H9 (cell line): ENCODE measurements around the gene CPO. TPM values are rescaled to one million over a fixed set of nuclear protein-coding genes. Genes with fewer than 3 reads are reported as not detected.

Source experiments
- DNase-seq: peaks from one replicate; pipeline ENCODE4 v3.0.0-alpha.2; 2017
- H2AFZ ChIP-seq: one replicate; pipeline ENCODE4 v1.6.1; 2013; ENCODE audit warnings: mild to moderate bottlenecking, low read length, control low read depth, moderate library complexity
- H2AK5ac ChIP-seq: 2 replicates; pipeline ENCODE4 v1.6.1; 2013; ENCODE audit warnings: low read length, control low read depth, mixed read lengths; ENCODE audit not compliant: insufficient read length
- H2BK120ac ChIP-seq: one replicate; pipeline ENCODE4 v1.6.1; 2013; ENCODE audit warnings: low read depth, mild to moderate bottlenecking, low read length, control low read depth, inconsistent platforms; ENCODE audit not compliant: poor library complexity, severe bottlenecking
- H2BK12ac ChIP-seq: 2 replicates; pipeline ENCODE4 v1.6.1; 2013; ENCODE audit warnings: low read length, control low read depth, mixed read lengths, low read depth; ENCODE audit not compliant: insufficient read length
- H2BK15ac ChIP-seq: 2 replicates; pipeline ENCODE4 v1.6.1; 2013; ENCODE audit warnings: low read depth, low read length, control low read depth
- H2BK20ac ChIP-seq: one replicate; pipeline ENCODE4 v1.6.1; 2013; ENCODE audit warnings: low read depth, mild to moderate bottlenecking, low read length, control low read depth, inconsistent platforms; ENCODE audit not compliant: poor library complexity, severe bottlenecking
- H2BK5ac ChIP-seq: 2 replicates; pipeline ENCODE4 v1.6.1; 2013; ENCODE audit warnings: low read length, control low read depth, mixed read lengths; ENCODE audit not compliant: insufficient read length
- H3K14ac ChIP-seq: 2 replicates; pipeline ENCODE4 v1.6.1; 2013; ENCODE audit warnings: low read length, control low read depth; ENCODE audit not compliant: insufficient read depth
- H3K18ac ChIP-seq: 2 replicates; pipeline ENCODE4 v1.6.1; 2013; ENCODE audit warnings: low read depth, mild to moderate bottlenecking, mixed read lengths, low read length, control low read depth; ENCODE audit not compliant: insufficient read length
- H3K23ac ChIP-seq: 2 replicates; pipeline ENCODE4 v1.6.1; 2013; ENCODE audit warnings: low read length, control low read depth, mixed read lengths, low read depth; ENCODE audit not compliant: insufficient read length
- H3K23me2 ChIP-seq: 2 replicates; pipeline ENCODE4 v1.6.1; 2013; ENCODE audit warnings: low read depth, mild to moderate bottlenecking, mixed read lengths, low read length, control low read depth; ENCODE audit not compliant: insufficient read length, poor library complexity, severe bottlenecking
- H3K27ac ChIP-seq: 2 replicates; pipeline ENCODE4 v1.5.1; 2013; ENCODE audit warnings: low read length, control low read depth, mixed read lengths, low read depth; ENCODE audit not compliant: insufficient read length
- H3K27me3 ChIP-seq: 2 replicates; pipeline ENCODE4 v1.6.1; 2013; ENCODE audit warnings: low read length, control low read depth, inconsistent platforms; ENCODE audit not compliant: insufficient read depth
- H3K4ac ChIP-seq: 2 replicates; pipeline ENCODE4 v1.6.1; 2013; ENCODE audit warnings: low read depth, mild to moderate bottlenecking, control low read depth, inconsistent platforms, low read length, moderate library complexity
- H3K4me1 ChIP-seq: 2 replicates; pipeline ENCODE4 v1.6.1; 2013; ENCODE audit warnings: low read length, control low read depth, inconsistent platforms; ENCODE audit not compliant: insufficient read depth
- H3K4me2 ChIP-seq: 2 replicates; pipeline ENCODE4 v1.6.1; 2013; ENCODE audit warnings: low read length, control low read depth, mixed read lengths; ENCODE audit not compliant: insufficient read length, insufficient read depth
- H3K56ac ChIP-seq: 2 replicates; pipeline ENCODE4 v1.6.1; 2013; ENCODE audit warnings: low read depth, mild to moderate bottlenecking, mixed read lengths, low read length, control low read depth; ENCODE audit not compliant: insufficient read length
- H3K79me1 ChIP-seq: 2 replicates; pipeline ENCODE4 v1.6.1; 2013; ENCODE audit warnings: low read depth, mild to moderate bottlenecking, moderate library complexity, low read length, control low read depth, inconsistent platforms; ENCODE audit not compliant: insufficient read depth, poor library complexity, severe bottlenecking
- H3K79me2 ChIP-seq: 2 replicates; pipeline ENCODE4 v1.6.1; 2013; ENCODE audit warnings: low read length, control low read depth, inconsistent platforms; ENCODE audit not compliant: insufficient read depth
- H3K9ac ChIP-seq: 2 replicates; pipeline ENCODE4 v1.6.1; 2013; ENCODE audit warnings: low read length, control low read depth, mixed read lengths; ENCODE audit not compliant: insufficient read length; ENCODE audit errors: extremely low read depth
- H3K9me3 ChIP-seq: one replicate; pipeline ENCODE4 v1.6.1; 2013; ENCODE audit warnings: low read depth, low read length, inconsistent platforms; ENCODE audit not compliant: control insufficient read depth
- H3T11ph ChIP-seq: one replicate; pipeline ENCODE4 v1.6.1; 2013; ENCODE audit warnings: mild to moderate bottlenecking, low read length, control low read depth, inconsistent platforms
- H4K20me1 ChIP-seq: one replicate; pipeline ENCODE4 v1.6.1; 2013; ENCODE audit not compliant: control insufficient read depth, insufficient read length, insufficient read depth
- H4K5ac ChIP-seq: 2 replicates; pipeline ENCODE4 v1.6.1; 2013; ENCODE audit warnings: low read depth, mild to moderate bottlenecking, mixed read lengths, low read length, control low read depth; ENCODE audit not compliant: insufficient read length
- H4K8ac ChIP-seq: replicated peaks from 2 replicates; pipeline ENCODE4 v1.6.1; 2013; ENCODE audit warnings: low read length, control low read depth, mixed read lengths, low read depth; ENCODE audit not compliant: insufficient read length
- H4K91ac ChIP-seq: 2 replicates; pipeline ENCODE4 v1.6.1; 2013; ENCODE audit warnings: low read depth, mild to moderate bottlenecking, moderate library complexity, mixed read lengths, low read length, control low read depth; ENCODE audit not compliant: insufficient read length
- H3K27ac Mint-ChIP-seq, 3 experiments: 2 replicates in 2 of 3; 3 replicates in 1 of 3; pipeline ENCODE4 v1.8.0; 2020 to 2021; ENCODE audit warnings: mixed read lengths in 3 of 3, mild to moderate bottlenecking in 1 of 3, moderate library complexity in 1 of 3
- H3K27me3 Mint-ChIP-seq: 2 replicates; pipeline ENCODE4 v1.8.0; 2021; ENCODE audit warnings: low read depth, mild to moderate bottlenecking, moderate library complexity, mixed read lengths
- H3K36me3 Mint-ChIP-seq, 3 experiments: 2 replicates in 2 of 3; 3 replicates in 1 of 3; pipeline ENCODE4 v1.8.0; 2020 to 2021; ENCODE audit warnings: low read depth in 3 of 3, mixed read lengths in 3 of 3; ENCODE audit not compliant: insufficient read depth in 1 of 3
- H3K4me1 Mint-ChIP-seq, 2 experiments: 2 replicates each; pipeline ENCODE4 v1.8.0; 2020; ENCODE audit warnings: mixed read lengths in 2 of 2
- H3K4me3 Mint-ChIP-seq, 2 experiments: 2 replicates in 1 of 2; 3 replicates in 1 of 2; pipeline ENCODE4 v1.8.0; 2020 to 2021; ENCODE audit warnings: mild to moderate bottlenecking in 2 of 2, mixed read lengths in 2 of 2, moderate library complexity in 1 of 2
- H3K9me3 Mint-ChIP-seq, 2 experiments: 2 replicates in 1 of 2; 3 replicates in 1 of 2; pipeline ENCODE4 v1.8.0; 2020; ENCODE audit warnings: mild to moderate bottlenecking in 2 of 2, mixed read lengths in 2 of 2, moderate library complexity in 1 of 2
- CTCF ChIP-seq: fragments of 200-600 bp; sonication (generic); conservative IDR thresholded peaks from 3 replicates; pipeline ENCODE4 v1.8.0; 2021; ENCODE audit warnings: antibody characterized with exemption, mild to moderate bottlenecking
- WGBS: extraction: QIAGEN DNeasy Blood & Tissue Kit; methylation state at CpG from one replicate; pipeline ENCODE4 v1.1.7; 2013; ENCODE audit warnings: missing lambda C conversion rate, low lambda C conversion rate, mixed read lengths; ENCODE audit not compliant: insufficient read length; ENCODE audit errors: extremely low coverage; 5-methylcytosine and 5-hydroxymethylcytosine counted together
- total RNA-seq: library from RNA; stranded (reverse); gene quantifications from 2 replicates; pipeline ENCODE4 v1.2.1, GENCODE V29; 2021

Gene CPO
- total RNA-seq, 1 experiment from 2014 or later = 0.68 TPM

GRCh38 chr2:206984206-206984605 is 44.9 kb downstream of the CPO start:
- no peaks in the 10 kb centered on the region for H4K20me1 ChIP-seq
- H4K5ac ChIP-seq = no peak overlapping the region
- no peak overlapping the region for H2BK5ac ChIP-seq
- H3K27me3 ChIP-seq = no peaks in the 10 kb centered on the region
- H3K18ac ChIP-seq = no peak overlapping the region
- H4K91ac ChIP-seq = no peak overlapping the region
- no peak overlapping the region for H2BK120ac ChIP-seq
- Mint-ChIP-seq H3K4me3 (no peak overlapping the region), H3K36me3 (no peaks in the 10 kb centered on the region; a peak in 1 of 7 replicates), H3K27ac (no peak overlapping the region), H3K9me3 (no peaks in the 10 kb centered on the region; a peak in 1 of 5 replicates), H3K4me1 (peaks cover 33 to 39% of the 10 kb centered on the region in 2 experiments), H3K27me3 (no peaks in the 10 kb centered on the region)
- no peak overlapping the region for H3K14ac ChIP-seq
- H4K8ac ChIP-seq = no peak overlapping the region
- H3K79me2 ChIP-seq = no peaks in the 10 kb centered on the region
- H3K23me2 ChIP-seq = no peaks in the 10 kb centered on the region
- no peaks in the 10 kb centered on the region for H3K79me1 ChIP-seq
- no peak for TF ChIP-seq CTCF
- no peak overlapping the region for H2BK12ac ChIP-seq
- H3K9ac ChIP-seq = no peak overlapping the region
- no peak overlapping the region for H3K4me2 ChIP-seq
- H3K56ac ChIP-seq = no peak overlapping the region
- no peak overlapping the region for H2BK20ac ChIP-seq
- no peak overlapping the region for H2AK5ac ChIP-seq
- peaks cover 9% of the 10 kb centered on the region; the same call in 1 of the 2 replicates for H3K4me1 ChIP-seq
- WGBS = no CpG with 5 or more reads among the region's 4 CpGs
- DNase-seq = no peak
- no peaks in the 10 kb centered on the region for H3K9me3 ChIP-seq
- no peak overlapping the region for H3K23ac ChIP-seq
- no peak overlapping the region for H3K4ac ChIP-seq
- H3K27ac ChIP-seq = no peak overlapping the region
- H2BK15ac ChIP-seq = no peak overlapping the region
- H3T11ph ChIP-seq = no peak overlapping the region
- H2AFZ ChIP-seq = no peak overlapping the region
